ENCODE measurements around the gene TBC1D9B.

DNA sequence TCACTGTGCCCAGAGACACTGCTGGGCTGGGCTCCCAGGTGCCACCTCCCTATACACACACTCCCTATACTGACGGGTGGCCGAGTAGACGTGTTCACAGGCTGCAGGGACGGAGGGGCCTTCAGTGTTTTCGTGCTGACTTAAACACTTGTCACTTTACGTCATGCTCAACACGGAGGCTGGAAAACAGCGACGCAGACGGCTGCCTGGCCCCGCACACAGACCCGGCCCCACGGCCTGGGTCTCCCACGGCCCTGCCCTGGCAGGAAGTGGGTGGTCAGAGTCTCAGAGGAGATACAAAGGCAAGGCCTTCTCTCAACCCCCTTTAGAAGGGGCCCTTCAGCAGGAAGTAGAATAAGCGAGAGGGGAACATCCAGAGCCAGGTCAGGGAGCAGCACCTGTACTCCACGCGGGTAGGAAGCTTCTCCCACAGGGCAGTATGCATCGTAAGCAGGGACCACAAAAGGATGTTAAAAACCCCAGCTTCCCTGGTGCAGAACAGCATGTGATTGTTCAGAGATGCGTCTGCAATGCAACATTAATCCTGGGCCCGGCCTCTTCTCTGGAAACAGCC is 11.9 kb upstream of the TBC1D9B start:
- TF ChIP-seq CTCF (IDR thresholded peaks at IDR 0.05) (no peak), POLR2A (IDR thresholded peaks at IDR 0.05) (no peak)

Data from heart left ventricle (tissue), 13 donors.